H9 (cell line): Measurements from ENCODE around the gene SLC44A1. TPM values are rescaled to one million over a fixed set of nuclear protein-coding genes. Genes with fewer than 3 reads are reported as not detected.

Source experiments
- DNase-seq: peaks from one replicate; pipeline ENCODE4 v3.0.0-alpha.2; 2017
- H2AFZ ChIP-seq: one replicate; pipeline ENCODE4 v1.6.1; 2013; ENCODE audit warnings: mild to moderate bottlenecking, low read length, control low read depth, moderate library complexity
- H2AK5ac ChIP-seq: 2 replicates; pipeline ENCODE4 v1.6.1; 2013; ENCODE audit warnings: low read length, control low read depth, mixed read lengths; ENCODE audit not compliant: insufficient read length
- H2BK120ac ChIP-seq: one replicate; pipeline ENCODE4 v1.6.1; 2013; ENCODE audit warnings: low read depth, mild to moderate bottlenecking, low read length, control low read depth, inconsistent platforms; ENCODE audit not compliant: poor library complexity, severe bottlenecking
- H2BK12ac ChIP-seq: 2 replicates; pipeline ENCODE4 v1.6.1; 2013; ENCODE audit warnings: low read length, control low read depth, mixed read lengths, low read depth; ENCODE audit not compliant: insufficient read length
- H2BK15ac ChIP-seq: 2 replicates; pipeline ENCODE4 v1.6.1; 2013; ENCODE audit warnings: low read depth, low read length, control low read depth
- H2BK20ac ChIP-seq: one replicate; pipeline ENCODE4 v1.6.1; 2013; ENCODE audit warnings: low read depth, mild to moderate bottlenecking, low read length, control low read depth, inconsistent platforms; ENCODE audit not compliant: poor library complexity, severe bottlenecking
- H2BK5ac ChIP-seq: 2 replicates; pipeline ENCODE4 v1.6.1; 2013; ENCODE audit warnings: low read length, control low read depth, mixed read lengths; ENCODE audit not compliant: insufficient read length
- H3K14ac ChIP-seq: 2 replicates; pipeline ENCODE4 v1.6.1; 2013; ENCODE audit warnings: low read length, control low read depth; ENCODE audit not compliant: insufficient read depth
- H3K18ac ChIP-seq: 2 replicates; pipeline ENCODE4 v1.6.1; 2013; ENCODE audit warnings: low read depth, mild to moderate bottlenecking, mixed read lengths, low read length, control low read depth; ENCODE audit not compliant: insufficient read length
- H3K23ac ChIP-seq: 2 replicates; pipeline ENCODE4 v1.6.1; 2013; ENCODE audit warnings: low read length, control low read depth, mixed read lengths, low read depth; ENCODE audit not compliant: insufficient read length
- H3K23me2 ChIP-seq: 2 replicates; pipeline ENCODE4 v1.6.1; 2013; ENCODE audit warnings: low read depth, mild to moderate bottlenecking, mixed read lengths, low read length, control low read depth; ENCODE audit not compliant: insufficient read length, poor library complexity, severe bottlenecking
- H3K27ac ChIP-seq: 2 replicates; pipeline ENCODE4 v1.5.1; 2013; ENCODE audit warnings: low read length, control low read depth, mixed read lengths, low read depth; ENCODE audit not compliant: insufficient read length
- H3K27me3 ChIP-seq: 2 replicates; pipeline ENCODE4 v1.6.1; 2013; ENCODE audit warnings: low read length, control low read depth, inconsistent platforms; ENCODE audit not compliant: insufficient read depth
- H3K4ac ChIP-seq: 2 replicates; pipeline ENCODE4 v1.6.1; 2013; ENCODE audit warnings: low read depth, mild to moderate bottlenecking, control low read depth, inconsistent platforms, low read length, moderate library complexity
- H3K4me1 ChIP-seq: 2 replicates; pipeline ENCODE4 v1.6.1; 2013; ENCODE audit warnings: low read length, control low read depth, inconsistent platforms; ENCODE audit not compliant: insufficient read depth
- H3K4me2 ChIP-seq: 2 replicates; pipeline ENCODE4 v1.6.1; 2013; ENCODE audit warnings: low read length, control low read depth, mixed read lengths; ENCODE audit not compliant: insufficient read length, insufficient read depth
- H3K56ac ChIP-seq: 2 replicates; pipeline ENCODE4 v1.6.1; 2013; ENCODE audit warnings: low read depth, mild to moderate bottlenecking, mixed read lengths, low read length, control low read depth; ENCODE audit not compliant: insufficient read length
- H3K79me1 ChIP-seq: 2 replicates; pipeline ENCODE4 v1.6.1; 2013; ENCODE audit warnings: low read depth, mild to moderate bottlenecking, moderate library complexity, low read length, control low read depth, inconsistent platforms; ENCODE audit not compliant: insufficient read depth, poor library complexity, severe bottlenecking
- H3K79me2 ChIP-seq: 2 replicates; pipeline ENCODE4 v1.6.1; 2013; ENCODE audit warnings: low read length, control low read depth, inconsistent platforms; ENCODE audit not compliant: insufficient read depth
- H3K9ac ChIP-seq: 2 replicates; pipeline ENCODE4 v1.6.1; 2013; ENCODE audit warnings: low read length, control low read depth, mixed read lengths; ENCODE audit not compliant: insufficient read length; ENCODE audit errors: extremely low read depth
- H3K9me3 ChIP-seq: one replicate; pipeline ENCODE4 v1.6.1; 2013; ENCODE audit warnings: low read depth, low read length, inconsistent platforms; ENCODE audit not compliant: control insufficient read depth
- H3T11ph ChIP-seq: one replicate; pipeline ENCODE4 v1.6.1; 2013; ENCODE audit warnings: mild to moderate bottlenecking, low read length, control low read depth, inconsistent platforms
- H4K20me1 ChIP-seq: one replicate; pipeline ENCODE4 v1.6.1; 2013; ENCODE audit not compliant: control insufficient read depth, insufficient read length, insufficient read depth
- H4K5ac ChIP-seq: 2 replicates; pipeline ENCODE4 v1.6.1; 2013; ENCODE audit warnings: low read depth, mild to moderate bottlenecking, mixed read lengths, low read length, control low read depth; ENCODE audit not compliant: insufficient read length
- H4K8ac ChIP-seq: replicated peaks from 2 replicates; pipeline ENCODE4 v1.6.1; 2013; ENCODE audit warnings: low read length, control low read depth, mixed read lengths, low read depth; ENCODE audit not compliant: insufficient read length
- H4K91ac ChIP-seq: 2 replicates; pipeline ENCODE4 v1.6.1; 2013; ENCODE audit warnings: low read depth, mild to moderate bottlenecking, moderate library complexity, mixed read lengths, low read length, control low read depth; ENCODE audit not compliant: insufficient read length
- H3K27ac Mint-ChIP-seq, 3 experiments: 2 replicates in 2 of 3; 3 replicates in 1 of 3; pipeline ENCODE4 v1.8.0; 2020 to 2021; ENCODE audit warnings: mixed read lengths in 3 of 3, mild to moderate bottlenecking in 1 of 3, moderate library complexity in 1 of 3
- H3K27me3 Mint-ChIP-seq: 2 replicates; pipeline ENCODE4 v1.8.0; 2021; ENCODE audit warnings: low read depth, mild to moderate bottlenecking, moderate library complexity, mixed read lengths
- H3K36me3 Mint-ChIP-seq, 3 experiments: 2 replicates in 2 of 3; 3 replicates in 1 of 3; pipeline ENCODE4 v1.8.0; 2020 to 2021; ENCODE audit warnings: low read depth in 3 of 3, mixed read lengths in 3 of 3; ENCODE audit not compliant: insufficient read depth in 1 of 3
- H3K4me1 Mint-ChIP-seq, 2 experiments: 2 replicates each; pipeline ENCODE4 v1.8.0; 2020; ENCODE audit warnings: mixed read lengths in 2 of 2
- H3K4me3 Mint-ChIP-seq, 2 experiments: 2 replicates in 1 of 2; 3 replicates in 1 of 2; pipeline ENCODE4 v1.8.0; 2020 to 2021; ENCODE audit warnings: mild to moderate bottlenecking in 2 of 2, mixed read lengths in 2 of 2, moderate library complexity in 1 of 2
- H3K9me3 Mint-ChIP-seq, 2 experiments: 2 replicates in 1 of 2; 3 replicates in 1 of 2; pipeline ENCODE4 v1.8.0; 2020; ENCODE audit warnings: mild to moderate bottlenecking in 2 of 2, mixed read lengths in 2 of 2, moderate library complexity in 1 of 2
- WGBS: extraction: QIAGEN DNeasy Blood & Tissue Kit; methylation state at CpG from one replicate; pipeline ENCODE4 v1.1.7; 2013; ENCODE audit warnings: missing lambda C conversion rate, low lambda C conversion rate, mixed read lengths; ENCODE audit not compliant: insufficient read length; ENCODE audit errors: extremely low coverage; 5-methylcytosine and 5-hydroxymethylcytosine counted together
- total RNA-seq: library from RNA; stranded (reverse); gene quantifications from 2 replicates; pipeline ENCODE4 v1.2.1, GENCODE V29; 2021
- TF ChIP-seq, protein P1 (sequence below): fragments of 200-600 bp; sonication (generic); conservative IDR thresholded peaks from 3 replicates; pipeline ENCODE4 v1.8.0; 2021; ENCODE audit warnings: antibody characterized with exemption, mild to moderate bottlenecking

The SLC44A1 gene
- total RNA-seq, 1 experiment from 2014 or later = 60.7 TPM

DNA sequence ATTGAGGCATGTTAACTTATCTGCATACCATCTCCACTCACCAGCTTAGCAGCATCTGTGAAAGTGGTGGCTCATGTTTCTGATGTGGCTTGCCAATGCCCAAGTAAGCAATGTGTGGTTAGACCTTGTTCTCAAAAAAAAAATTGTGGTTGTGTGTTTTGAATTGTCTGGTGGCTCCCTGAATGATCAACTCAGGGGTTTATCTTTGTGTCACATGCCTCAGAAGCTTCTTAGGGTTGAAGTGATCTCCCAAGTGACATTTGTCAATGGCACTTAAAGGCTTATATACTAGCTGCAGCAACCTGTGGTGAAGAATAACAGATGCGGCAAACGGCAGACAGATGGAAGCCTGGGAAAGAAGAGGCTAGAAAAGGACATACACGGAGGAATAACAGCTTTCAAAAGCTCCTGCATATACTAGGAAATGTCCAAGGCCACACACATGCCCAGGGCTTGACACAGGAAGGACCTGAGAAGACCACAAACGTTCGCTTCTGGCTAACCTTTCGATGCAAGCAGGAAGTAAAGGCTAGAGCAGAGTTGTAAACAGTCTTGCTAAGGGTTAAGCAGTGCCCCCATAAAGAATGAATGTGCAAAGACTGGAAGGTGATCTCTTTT is 161.2 kb downstream of the SLC44A1 start:
- no peak overlapping the region for H3K14ac ChIP-seq
- Mint-ChIP-seq H3K27me3 (no peaks in the 10 kb centered on the region), H3K4me1 (peaks cover 43 to 44% of the 10 kb centered on the region in 2 experiments), H3K27ac (peak overlapping the region in 1 of 3 experiments; percentile 25; a peak in 2 of 7 replicates), H3K36me3 (peaks cover 0 to 12% (median 2%) of the 10 kb centered on the region in 3 experiments; a peak in 5 of 7 replicates), H3K4me3 (no peak overlapping the region), H3K9me3 (peaks cover 6 to 10% of the 10 kb centered on the region in 2 experiments; a peak in 4 of 5 replicates)
- H3K9me3 ChIP-seq = no peaks in the 10 kb centered on the region
- H3K27ac ChIP-seq = no peak overlapping the region
- no peak overlapping the region for H2AK5ac ChIP-seq
- no peak overlapping the region; the same call in 1 of the 2 replicates for H2BK15ac ChIP-seq
- no peaks in the 10 kb centered on the region for H4K20me1 ChIP-seq
- H3K9ac ChIP-seq = no peak overlapping the region
- H3K23me2 ChIP-seq = no peaks in the 10 kb centered on the region
- no peaks in the 10 kb centered on the region for H3K79me2 ChIP-seq
- no peak overlapping the region for H4K5ac ChIP-seq
- H2BK20ac ChIP-seq = no peak overlapping the region
- no peak overlapping the region for H3K23ac ChIP-seq
- H3K56ac ChIP-seq = no peak overlapping the region
- no peak overlapping the region for H3T11ph ChIP-seq
- no peak overlapping the region for H2AFZ ChIP-seq
- H3K18ac ChIP-seq = no peak overlapping the region
- DNase-seq = no peak
- H2BK120ac ChIP-seq = no peak overlapping the region
- no peak overlapping the region for H2BK12ac ChIP-seq
- TF ChIP-seq, protein P1, sequence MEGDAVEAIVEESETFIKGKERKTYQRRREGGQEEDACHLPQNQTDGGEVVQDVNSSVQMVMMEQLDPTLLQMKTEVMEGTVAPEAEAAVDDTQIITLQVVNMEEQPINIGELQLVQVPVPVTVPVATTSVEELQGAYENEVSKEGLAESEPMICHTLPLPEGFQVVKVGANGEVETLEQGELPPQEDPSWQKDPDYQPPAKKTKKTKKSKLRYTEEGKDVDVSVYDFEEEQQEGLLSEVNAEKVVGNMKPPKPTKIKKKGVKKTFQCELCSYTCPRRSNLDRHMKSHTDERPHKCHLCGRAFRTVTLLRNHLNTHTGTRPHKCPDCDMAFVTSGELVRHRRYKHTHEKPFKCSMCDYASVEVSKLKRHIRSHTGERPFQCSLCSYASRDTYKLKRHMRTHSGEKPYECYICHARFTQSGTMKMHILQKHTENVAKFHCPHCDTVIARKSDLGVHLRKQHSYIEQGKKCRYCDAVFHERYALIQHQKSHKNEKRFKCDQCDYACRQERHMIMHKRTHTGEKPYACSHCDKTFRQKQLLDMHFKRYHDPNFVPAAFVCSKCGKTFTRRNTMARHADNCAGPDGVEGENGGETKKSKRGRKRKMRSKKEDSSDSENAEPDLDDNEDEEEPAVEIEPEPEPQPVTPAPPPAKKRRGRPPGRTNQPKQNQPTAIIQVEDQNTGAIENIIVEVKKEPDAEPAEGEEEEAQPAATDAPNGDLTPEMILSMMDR = no peak
- H2BK5ac ChIP-seq = no peak overlapping the region
- no peak overlapping the region for H4K91ac ChIP-seq
- no peak overlapping the region for H3K4ac ChIP-seq
- H4K8ac ChIP-seq = no peak overlapping the region
- no peak overlapping the region for H3K4me2 ChIP-seq
- WGBS = no CpG with 5 or more reads among the region's 6 CpGs
- no peaks in the 10 kb centered on the region for H3K79me1 ChIP-seq
- peaks cover 17% of the 10 kb centered on the region for H3K4me1 ChIP-seq
- H3K27me3 ChIP-seq = no peaks in the 10 kb centered on the region
